Measurements from ENCODE around the gene CABP5. TPM values are rescaled to one million over a fixed set of nuclear protein-coding genes. Genes with fewer than 3 reads are reported as not detected.

The CABP5 gene
- total RNA-seq, 1 donor from 2014 or later = not detected

DNA sequence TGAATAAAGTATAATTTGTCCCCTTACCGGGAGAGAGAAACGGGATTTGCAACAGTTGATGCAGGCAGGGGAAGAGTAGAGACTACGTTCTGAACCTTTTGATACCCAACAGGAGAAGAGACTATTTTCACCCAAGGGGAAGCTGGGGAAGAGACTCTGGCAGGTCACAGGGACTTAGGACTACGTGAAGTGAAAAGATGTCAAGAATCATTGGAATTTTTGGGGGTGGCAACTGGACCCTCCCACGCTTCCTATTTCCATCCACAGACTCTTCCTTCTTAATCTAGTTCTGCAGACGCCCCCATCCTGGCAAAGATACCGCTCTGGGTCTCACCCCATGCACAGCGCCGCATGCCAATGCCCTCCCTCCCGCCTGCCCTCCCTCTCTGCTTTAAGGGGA is 13.8 kb downstream of the CABP5 start:
- no peak overlapping the region for H3K4me3 Mint-ChIP-seq (ENCODE audit: unreplicated experiment)
- peaks cover 5% of the 10 kb centered on the region for H3K4me1 Mint-ChIP-seq (ENCODE audit: unreplicated experiment)
- no peak for DNase-seq (ENCODE audit: low spot score)
- H3K9me3 Mint-ChIP-seq (ENCODE audit: unreplicated experiment) = no peaks in the 10 kb centered on the region
- no peak overlapping the region for H3K27ac Mint-ChIP-seq (ENCODE audit: unreplicated experiment)
- H3K27me3 Mint-ChIP-seq (ENCODE audit: unreplicated experiment) = peaks cover 4% of the 10 kb centered on the region
- TF ChIP-seq, protein P1, sequence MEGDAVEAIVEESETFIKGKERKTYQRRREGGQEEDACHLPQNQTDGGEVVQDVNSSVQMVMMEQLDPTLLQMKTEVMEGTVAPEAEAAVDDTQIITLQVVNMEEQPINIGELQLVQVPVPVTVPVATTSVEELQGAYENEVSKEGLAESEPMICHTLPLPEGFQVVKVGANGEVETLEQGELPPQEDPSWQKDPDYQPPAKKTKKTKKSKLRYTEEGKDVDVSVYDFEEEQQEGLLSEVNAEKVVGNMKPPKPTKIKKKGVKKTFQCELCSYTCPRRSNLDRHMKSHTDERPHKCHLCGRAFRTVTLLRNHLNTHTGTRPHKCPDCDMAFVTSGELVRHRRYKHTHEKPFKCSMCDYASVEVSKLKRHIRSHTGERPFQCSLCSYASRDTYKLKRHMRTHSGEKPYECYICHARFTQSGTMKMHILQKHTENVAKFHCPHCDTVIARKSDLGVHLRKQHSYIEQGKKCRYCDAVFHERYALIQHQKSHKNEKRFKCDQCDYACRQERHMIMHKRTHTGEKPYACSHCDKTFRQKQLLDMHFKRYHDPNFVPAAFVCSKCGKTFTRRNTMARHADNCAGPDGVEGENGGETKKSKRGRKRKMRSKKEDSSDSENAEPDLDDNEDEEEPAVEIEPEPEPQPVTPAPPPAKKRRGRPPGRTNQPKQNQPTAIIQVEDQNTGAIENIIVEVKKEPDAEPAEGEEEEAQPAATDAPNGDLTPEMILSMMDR (IDR thresholded peaks at IDR 0.05; ENCODE audit: unreplicated experiment) = no peak
- H3K36me3 Mint-ChIP-seq (ENCODE audit: low read depth, unreplicated experiment) = no peaks in the 10 kb centered on the region

DNA sequence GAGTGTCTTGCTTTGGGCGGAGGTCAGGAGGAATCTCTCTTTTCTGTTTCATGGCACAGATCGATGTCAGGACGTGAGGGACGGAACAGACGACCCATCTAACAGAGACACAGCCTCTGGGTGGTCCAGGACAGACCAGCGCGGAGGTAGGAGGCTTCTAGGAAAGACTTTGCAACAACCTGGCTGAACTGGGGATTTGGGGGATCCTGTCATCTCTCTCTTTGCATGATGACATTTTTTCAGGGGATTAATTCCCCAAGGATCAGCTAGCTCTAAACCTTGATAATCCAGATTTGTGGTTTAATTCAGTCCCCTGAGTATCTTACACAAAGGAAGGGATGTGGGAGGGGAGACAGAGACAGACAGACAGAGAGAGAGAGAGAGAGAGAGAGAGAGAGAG is 14.4 kb downstream of the CABP5 start:
- DNase-seq (ENCODE audit: low spot score) = no peak
- Mint-ChIP-seq H3K9me3 (ENCODE audit: unreplicated experiment) (no peaks in the 10 kb centered on the region), H3K4me3 (ENCODE audit: unreplicated experiment) (no peak overlapping the region), H3K36me3 (ENCODE audit: low read depth, unreplicated experiment) (no peaks in the 10 kb centered on the region), H3K27ac (ENCODE audit: unreplicated experiment) (no peak overlapping the region), H3K4me1 (ENCODE audit: unreplicated experiment) (peaks cover 5% of the 10 kb centered on the region), H3K27me3 (ENCODE audit: unreplicated experiment) (peaks cover 4% of the 10 kb centered on the region)
- TF ChIP-seq, protein P1 (IDR thresholded peaks at IDR 0.05; ENCODE audit: unreplicated experiment) = no peak

DNA sequence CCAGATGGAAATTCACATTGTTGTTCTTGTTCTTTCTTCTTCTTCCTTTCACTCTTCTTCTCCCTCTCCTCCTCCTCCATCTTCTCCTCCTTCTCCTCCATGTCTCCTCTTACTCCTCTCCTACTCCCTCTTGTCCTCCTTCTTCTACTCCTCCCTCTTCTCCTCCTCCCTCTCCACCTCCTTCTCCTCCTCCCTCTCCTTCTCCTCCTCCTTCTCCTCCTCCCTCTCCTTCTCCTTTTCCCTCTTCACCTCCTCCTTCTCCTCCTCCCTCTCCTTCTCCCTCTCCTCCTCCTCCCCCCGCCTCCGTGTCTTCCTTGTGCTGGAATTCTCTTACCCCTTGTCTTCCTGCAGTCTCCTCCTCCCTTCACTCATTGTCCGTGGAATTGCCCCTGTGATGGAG is 18.4 kb downstream of the CABP5 start:
- no peaks in the 10 kb centered on the region for H3K9me3 Mint-ChIP-seq (ENCODE audit: unreplicated experiment)
- H3K27me3 Mint-ChIP-seq (ENCODE audit: unreplicated experiment) = peaks cover 2% of the 10 kb centered on the region
- no peak overlapping the region for H3K27ac Mint-ChIP-seq (ENCODE audit: unreplicated experiment)
- TF ChIP-seq, protein P1 (IDR thresholded peaks at IDR 0.05; ENCODE audit: unreplicated experiment) = no peak
- no peak for DNase-seq (ENCODE audit: low spot score)
- peaks cover 5% of the 10 kb centered on the region for H3K4me1 Mint-ChIP-seq (ENCODE audit: unreplicated experiment)
- no peaks in the 10 kb centered on the region for H3K36me3 Mint-ChIP-seq (ENCODE audit: low read depth, unreplicated experiment)
- H3K4me3 Mint-ChIP-seq (ENCODE audit: unreplicated experiment) = no peak overlapping the region

DNA sequence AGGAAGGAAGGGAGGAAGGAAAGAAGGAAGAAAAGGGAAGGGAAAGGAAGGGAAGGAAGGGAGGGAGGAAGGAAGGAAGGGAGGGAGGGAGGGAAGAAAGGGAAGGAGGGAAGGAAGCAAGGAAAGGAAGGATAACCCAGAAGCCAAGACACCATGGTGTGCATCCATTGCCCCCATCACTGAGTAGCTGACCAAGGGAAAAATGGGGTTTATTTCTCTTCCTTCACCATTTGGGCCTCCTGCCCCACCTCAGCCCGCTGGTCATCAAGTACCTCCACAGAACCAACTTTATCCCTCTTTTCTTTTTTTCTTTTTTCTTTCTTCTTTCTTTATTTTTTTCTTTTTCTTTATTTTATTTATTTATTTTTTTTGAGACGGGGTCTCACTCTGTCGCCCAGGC is 20.4 kb downstream of the CABP5 start:
- H3K27me3 Mint-ChIP-seq (ENCODE audit: unreplicated experiment) = peaks cover 2% of the 10 kb centered on the region

DNA sequence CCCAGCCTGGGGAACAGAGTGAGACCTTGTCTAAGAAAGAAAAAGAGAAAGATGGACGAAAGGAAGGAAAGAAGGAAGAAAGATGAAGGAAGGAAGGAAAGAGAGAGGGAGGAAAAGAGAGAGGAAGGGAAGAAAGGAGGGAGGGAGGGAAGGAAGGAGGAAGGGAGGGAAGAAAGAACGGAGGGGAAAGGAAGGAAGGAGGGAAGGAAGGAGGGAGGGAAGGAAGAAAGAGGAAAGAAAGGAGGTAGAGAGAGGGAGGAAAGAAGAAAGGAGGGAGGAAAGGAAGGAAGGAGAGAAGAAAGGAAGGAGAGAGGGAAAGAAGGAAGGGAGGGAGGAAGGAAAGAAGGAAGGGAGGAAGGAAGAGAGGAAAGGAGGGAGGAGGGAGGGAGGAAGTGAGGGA is 20.9 kb downstream of the CABP5 start:
- TF ChIP-seq, protein P1 (IDR thresholded peaks at IDR 0.05; ENCODE audit: unreplicated experiment) = no peak
- H3K27me3 Mint-ChIP-seq (ENCODE audit: unreplicated experiment) = peaks cover 2% of the 10 kb centered on the region
- no peak for DNase-seq (ENCODE audit: low spot score)
- no peak overlapping the region for H3K4me3 Mint-ChIP-seq (ENCODE audit: unreplicated experiment)
- no peaks in the 10 kb centered on the region for H3K4me1 Mint-ChIP-seq (ENCODE audit: unreplicated experiment)
- H3K9me3 Mint-ChIP-seq (ENCODE audit: unreplicated experiment) = no peaks in the 10 kb centered on the region
- H3K36me3 Mint-ChIP-seq (ENCODE audit: low read depth, unreplicated experiment) = no peaks in the 10 kb centered on the region
- H3K27ac Mint-ChIP-seq (ENCODE audit: unreplicated experiment) = no peak overlapping the region

More for the DNA sequence above, 20.4 kb downstream of the CABP5 start:
- Mint-ChIP-seq H3K36me3 (ENCODE audit: low read depth, unreplicated experiment) (no peaks in the 10 kb centered on the region), H3K4me3 (ENCODE audit: unreplicated experiment) (no peak overlapping the region), H3K27ac (ENCODE audit: unreplicated experiment) (no peak overlapping the region), H3K4me1 (ENCODE audit: unreplicated experiment) (no peaks in the 10 kb centered on the region), H3K9me3 (ENCODE audit: unreplicated experiment) (no peaks in the 10 kb centered on the region)
- DNase-seq (ENCODE audit: low spot score) = no peak
- TF ChIP-seq, protein P1 (IDR thresholded peaks at IDR 0.05; ENCODE audit: unreplicated experiment) = no peak

Measured in endothelial cell (in vitro differentiated cells).